Upper lobe of right lung (tissue), 1 donor: Measurements from ENCODE around the gene SLC2A2. TPM values are rescaled to one million over a fixed set of nuclear protein-coding genes. Genes with fewer than 3 reads are reported as not detected.

Experiments used
- ATAC-seq: fragments of 200-7000 bp; cut with Tn5 transposase; one replicate; pipeline ENCODE4 v1.9.1; 2020; ENCODE audit warnings: mild to moderate bottlenecking, moderate library complexity
- DNase-seq: peaks from one replicate; pipeline ENCODE4 v3.0.0-alpha.2; 2020
- H3K27ac ChIP-seq: fragments of 200-600 bp; one replicate; pipeline ENCODE4 v1.8.0; 2022
- H3K27me3 ChIP-seq: fragments of 200-600 bp; one replicate; pipeline ENCODE4 v1.8.0; 2022; ENCODE audit warnings: mild to moderate bottlenecking
- H3K36me3 ChIP-seq: fragments of 200-600 bp; one replicate; pipeline ENCODE4 v1.8.0; 2022
- H3K4me1 ChIP-seq: fragments of 200-600 bp; one replicate; pipeline ENCODE4 v1.8.0; 2022
- H3K4me3 ChIP-seq: fragments of 200-600 bp; one replicate; pipeline ENCODE4 v1.8.0; 2022; ENCODE audit warnings: mild to moderate bottlenecking
- H3K9me3 ChIP-seq: fragments of 200-600 bp; one replicate; pipeline ENCODE4 v1.8.0; 2022
- intact Hi-C: fragments of 100-400 bp; cut with DNase I; formaldehyde crosslinking; loops from one replicate; pipeline ENCODE4 v1.11.0; 2022
- total RNA-seq: library from RNA; stranded (reverse); fragmentation: NEBNext Ultra II Directional; extraction: Animal tissue kit (Norgen Biotek cat#: 25700); gene quantifications from one replicate; pipeline ENCODE4 v1.2.1, GENCODE V29; 2021
- TF ChIP-seq, protein P1 (sequence below): fragments of 200-600 bp; IDR thresholded peaks from one replicate; pipeline ENCODE4 v1.8.0; 2022; ENCODE audit warnings: antibody characterized with exemption
- donor health status: DM: no; HTN: yes; CAD: no; lungs with severe emphysema.

SLC2A2 gene
- total RNA-seq, 1 donor from 2014 or later: not detected

DNA sequence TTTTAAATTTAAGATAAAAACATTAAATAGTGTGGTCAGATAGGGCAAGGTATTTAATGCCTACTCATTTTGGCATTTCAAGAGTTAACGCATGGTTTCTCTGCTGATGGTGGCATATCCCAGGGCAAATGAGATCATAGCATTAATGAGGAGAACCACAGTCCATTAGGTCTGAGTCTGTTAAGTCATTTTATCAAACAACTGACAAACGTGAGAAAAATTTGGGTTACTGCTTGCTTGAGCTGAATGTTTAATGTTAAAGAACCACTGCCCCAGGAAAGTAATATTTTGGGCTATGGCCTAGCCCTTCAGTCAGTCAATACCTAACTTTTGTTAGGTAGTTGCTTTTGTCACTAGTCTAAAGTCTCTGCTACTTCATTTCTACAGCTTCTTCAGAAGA, 37.9 kb upstream of the SLC2A2 start:
- Histone ChIP-seq H3K9me3 (no peaks in the 10 kb centered on the region), H3K27me3 (no peaks in the 10 kb centered on the region), H3K27ac (no peak overlapping the region), H3K36me3 (peaks cover 18% of the 10 kb centered on the region), H3K4me1 (no peaks in the 10 kb centered on the region), H3K4me3 (no peak overlapping the region)
- TF ChIP-seq, protein P1, sequence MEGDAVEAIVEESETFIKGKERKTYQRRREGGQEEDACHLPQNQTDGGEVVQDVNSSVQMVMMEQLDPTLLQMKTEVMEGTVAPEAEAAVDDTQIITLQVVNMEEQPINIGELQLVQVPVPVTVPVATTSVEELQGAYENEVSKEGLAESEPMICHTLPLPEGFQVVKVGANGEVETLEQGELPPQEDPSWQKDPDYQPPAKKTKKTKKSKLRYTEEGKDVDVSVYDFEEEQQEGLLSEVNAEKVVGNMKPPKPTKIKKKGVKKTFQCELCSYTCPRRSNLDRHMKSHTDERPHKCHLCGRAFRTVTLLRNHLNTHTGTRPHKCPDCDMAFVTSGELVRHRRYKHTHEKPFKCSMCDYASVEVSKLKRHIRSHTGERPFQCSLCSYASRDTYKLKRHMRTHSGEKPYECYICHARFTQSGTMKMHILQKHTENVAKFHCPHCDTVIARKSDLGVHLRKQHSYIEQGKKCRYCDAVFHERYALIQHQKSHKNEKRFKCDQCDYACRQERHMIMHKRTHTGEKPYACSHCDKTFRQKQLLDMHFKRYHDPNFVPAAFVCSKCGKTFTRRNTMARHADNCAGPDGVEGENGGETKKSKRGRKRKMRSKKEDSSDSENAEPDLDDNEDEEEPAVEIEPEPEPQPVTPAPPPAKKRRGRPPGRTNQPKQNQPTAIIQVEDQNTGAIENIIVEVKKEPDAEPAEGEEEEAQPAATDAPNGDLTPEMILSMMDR: no peak
- ATAC-seq (no peak), DNase-seq (no peak)
- intact Hi-C loops: no loop called here

DNA sequence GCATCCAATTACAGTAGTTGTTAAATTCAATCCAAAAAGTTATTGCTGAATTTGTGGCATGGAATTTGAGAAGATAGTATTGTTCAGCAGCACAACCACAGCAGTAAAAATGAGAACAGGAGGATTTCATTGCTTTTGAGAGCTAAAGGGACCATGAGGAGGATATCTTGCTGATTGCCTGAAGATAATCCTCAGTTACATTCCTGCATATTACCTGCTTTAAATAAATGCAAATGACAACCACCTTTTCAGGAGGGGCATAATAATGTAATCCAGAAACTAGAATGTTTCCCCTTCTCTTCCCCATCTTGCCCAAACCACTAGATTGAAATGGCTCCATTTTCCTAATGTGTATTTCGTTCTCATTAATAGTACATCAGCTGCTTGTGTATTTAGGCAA, 35.2 kb upstream of the SLC2A2 start:
- TF ChIP-seq, protein P1: no peak
- H3K27me3 ChIP-seq: no peaks in the 10 kb centered on the region
- no peaks in the 10 kb centered on the region for H3K4me1 ChIP-seq
- intact Hi-C loops: no loop called here
- DNase-seq: no peak
- ATAC-seq: no peak
- H3K27ac ChIP-seq: no peak overlapping the region
- H3K4me3 ChIP-seq: no peak overlapping the region
- H3K36me3 ChIP-seq: peaks cover 9% of the 10 kb centered on the region
- no peaks in the 10 kb centered on the region for H3K9me3 ChIP-seq

DNA sequence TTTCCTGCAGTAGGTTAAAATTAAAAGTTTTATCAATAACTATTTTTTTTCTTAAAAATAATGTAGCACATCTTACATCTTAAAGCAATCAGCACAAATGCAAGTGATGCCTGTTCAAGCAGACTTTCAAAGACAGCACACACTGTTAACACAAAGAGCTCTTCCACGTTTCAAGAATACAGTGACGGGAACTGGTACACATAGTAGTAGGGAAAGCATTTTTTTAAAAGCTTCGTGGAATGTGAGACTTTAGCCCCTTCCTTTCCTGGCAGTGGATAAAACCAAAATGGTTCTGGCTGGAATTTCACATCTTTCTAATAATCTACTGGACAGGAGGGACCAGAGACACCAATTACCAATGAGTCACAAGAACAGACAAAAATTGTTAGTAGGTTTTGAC, 33.5 kb upstream of the SLC2A2 start:
- intact Hi-C loops: no loop called here
- no peaks in the 10 kb centered on the region for H3K27me3 ChIP-seq
- H3K27ac ChIP-seq: no peak overlapping the region
- H3K9me3 ChIP-seq: no peaks in the 10 kb centered on the region
- no peak overlapping the region for H3K4me3 ChIP-seq
- peaks cover 4% of the 10 kb centered on the region for H3K36me3 ChIP-seq
- TF ChIP-seq, protein P1: no peak
- no peaks in the 10 kb centered on the region for H3K4me1 ChIP-seq
- DNase-seq (no peak), ATAC-seq (no peak)

DNA sequence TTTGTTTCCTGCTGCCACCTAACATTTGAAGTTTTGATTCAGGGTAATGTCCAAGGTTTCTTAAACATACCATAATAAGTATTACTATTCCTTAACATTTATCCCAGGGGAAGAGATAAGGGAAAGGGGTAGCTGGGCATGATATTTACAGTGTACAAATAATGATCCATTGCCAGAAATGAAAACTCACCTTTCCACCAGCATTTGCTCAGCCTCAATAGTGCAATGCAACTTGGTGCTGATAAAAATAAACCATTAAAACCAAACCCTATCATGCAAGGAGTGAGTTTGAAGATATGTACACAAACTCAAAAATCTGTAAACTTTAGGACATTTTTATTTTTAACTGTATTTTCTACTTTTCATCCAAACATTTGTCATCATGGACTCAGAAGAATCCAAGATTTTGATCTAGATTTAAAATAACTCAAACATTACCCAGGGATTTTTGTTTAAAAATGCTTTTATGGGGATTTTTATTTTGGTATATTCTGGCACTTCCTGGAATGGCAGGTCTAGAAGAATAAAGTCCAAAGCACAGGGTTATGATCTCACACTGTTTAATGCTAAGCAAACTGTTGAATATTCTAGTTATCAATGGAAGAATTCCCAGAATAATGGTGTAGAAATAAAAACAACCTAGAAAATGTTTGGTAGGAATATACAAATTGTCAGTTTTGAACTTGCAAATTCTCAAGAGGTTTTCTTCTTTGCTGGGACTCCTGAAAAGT, 32.5 kb upstream of the SLC2A2 start:
- TF ChIP-seq, protein P1: no peak
- Histone ChIP-seq H3K4me1 (no peaks in the 10 kb centered on the region), H3K27me3 (no peaks in the 10 kb centered on the region), H3K27ac (no peak overlapping the region), H3K9me3 (no peaks in the 10 kb centered on the region), H3K36me3 (no peaks in the 10 kb centered on the region), H3K4me3 (no peak overlapping the region)
- DNase-seq (no peak), ATAC-seq (no peak)
- intact Hi-C loops: no loop called here

DNA sequence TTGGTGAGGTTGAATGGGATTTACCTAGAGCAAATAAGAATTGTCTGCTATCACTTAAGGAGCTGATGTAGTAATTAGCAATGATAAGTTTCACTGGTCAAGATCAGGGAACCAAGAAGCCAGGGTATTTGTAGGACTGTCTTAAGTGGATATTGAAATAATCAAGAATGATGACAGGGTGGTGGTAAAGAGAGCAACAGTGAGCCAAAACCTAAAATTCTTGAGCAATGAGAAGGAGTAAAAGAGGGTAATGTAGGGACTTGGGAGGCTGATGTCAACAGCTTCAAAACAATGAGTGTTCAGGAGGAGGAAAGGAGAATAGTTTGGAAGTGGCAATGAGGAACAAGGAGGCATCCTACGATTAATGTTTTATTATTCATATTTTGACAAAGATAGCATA, 31.5 kb upstream of the SLC2A2 start:
- H3K27ac ChIP-seq: no peak overlapping the region
- TF ChIP-seq, protein P1: no peak
- H3K9me3 ChIP-seq: no peaks in the 10 kb centered on the region
- intact Hi-C loops: no loop called here
- DNase-seq: no peak
- H3K4me3 ChIP-seq: no peak overlapping the region
- H3K27me3 ChIP-seq: no peaks in the 10 kb centered on the region
- no peaks in the 10 kb centered on the region for H3K4me1 ChIP-seq
- ATAC-seq: no peak
- H3K36me3 ChIP-seq: no peaks in the 10 kb centered on the region

DNA sequence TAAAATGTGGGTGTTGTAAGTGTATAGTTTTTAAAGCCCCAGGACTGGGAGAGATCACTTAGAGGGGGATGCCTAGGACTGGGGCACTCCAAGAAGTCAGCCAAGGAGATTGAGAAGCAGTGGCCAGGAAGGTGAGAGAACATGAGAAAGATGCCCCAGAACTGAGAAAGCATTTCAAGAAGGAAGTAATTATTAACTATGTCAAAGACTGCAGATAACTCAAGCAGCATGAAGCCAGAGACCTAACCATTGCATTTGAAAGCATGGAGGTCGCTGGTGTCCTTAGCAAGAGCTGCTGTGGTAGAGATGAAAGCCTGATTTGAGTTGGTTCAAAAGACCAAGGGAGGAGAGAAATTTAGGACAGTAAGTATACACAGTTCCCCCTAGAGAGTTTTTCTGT, 30.6 kb upstream of the SLC2A2 start:
- no peak overlapping the region for H3K4me3 ChIP-seq
- no peak for ATAC-seq
- TF ChIP-seq, protein P1: no peak
- no peak overlapping the region for H3K27ac ChIP-seq
- DNase-seq: no peak
- intact Hi-C loops: no loop called here
- no peaks in the 10 kb centered on the region for H3K9me3 ChIP-seq
- no peaks in the 10 kb centered on the region for H3K4me1 ChIP-seq
- no peaks in the 10 kb centered on the region for H3K27me3 ChIP-seq
- H3K36me3 ChIP-seq: no peaks in the 10 kb centered on the region
